ENCODE measurements around the gene ZC3HAV1. TPM values are rescaled to one million over a fixed set of nuclear protein-coding genes. Genes with fewer than 3 reads are reported as not detected.

ZC3HAV1 gene
- total and polyA plus RNA-seq, 9 of the 15 experiments (the other 6 are each of a cell fraction or from before 2014, with no cell fraction given), result 11.9 to 40.5 (median 23.9) TPM

DNA sequence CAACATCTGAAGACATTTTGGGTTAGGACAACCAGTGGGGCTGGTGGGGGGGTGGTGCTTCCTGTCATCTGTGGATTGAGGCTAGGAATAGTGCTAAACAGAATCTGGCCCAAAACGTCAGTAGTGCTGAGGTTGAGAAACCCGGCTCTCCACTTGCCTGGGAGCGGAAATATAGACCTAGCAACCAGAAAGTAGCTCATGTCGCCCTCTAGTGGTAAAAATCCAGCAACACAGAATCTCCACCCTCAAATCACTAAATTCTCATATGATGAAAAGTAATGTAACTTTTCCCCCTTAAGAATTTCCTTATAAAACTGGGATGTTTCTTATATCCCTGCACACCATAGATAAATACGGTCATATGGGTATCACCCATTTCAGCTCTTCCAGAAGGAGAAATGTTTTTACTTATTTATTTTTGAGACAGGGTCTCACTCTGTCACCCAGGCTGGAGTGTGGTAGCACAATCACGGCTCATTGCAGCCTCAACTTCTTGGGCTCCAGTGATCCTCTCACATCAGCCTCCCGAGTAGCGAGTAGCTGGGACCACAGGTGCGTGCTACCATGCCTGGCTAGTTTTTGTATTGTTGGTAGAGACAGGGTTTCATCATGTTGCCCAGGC is 34.4 kb downstream of the ZC3HAV1 start (continued):
- TF ChIP-seq CTCFL (IDR thresholded peaks at IDR 0.05; ENCODE audit: borderline replicate concordance, insufficient read depth, low read depth, low read length, poor library complexity, severe bottlenecking), result peak; percentile 42
- peak; percentile 44; the same call in 1 of the 2 replicates for TF ChIP-seq TOE1 (IDR thresholded peaks at IDR 0.05; ENCODE audit: borderline replicate concordance)
- no peak for TF ChIP-seq TOE1 (CRISPR knock-in tag; IDR thresholded peaks at IDR 0.05; ENCODE audit: borderline replicate concordance, low read depth)
- TF ChIP-seq MTA1 (IDR thresholded peaks at IDR 0.05; ENCODE audit: borderline replicate concordance), result 0 out of 2 replicates have a peak, but pooled peaks have one; percentile 21
- TF ChIP-seq PHF21A (IDR thresholded peaks at IDR 0.05; ENCODE audit: borderline replicate concordance, low read depth), result peak; percentile 94
- peak; percentile 22 to 40; a peak in 1 of 4 replicates for TF ChIP-seq TRIM24 (IDR thresholded peaks at IDR 0.05)
- TF ChIP-seq MNT (conservative IDR thresholded peaks at IDR 0.05), result 0 out of 4 replicates have a peak, but pooled peaks of 1 of the 2 experiments have one; percentile 23
- TF ChIP-seq EP400 (IDR thresholded peaks at IDR 0.05), result peak; percentile 23; the same call in 1 of the 2 replicates
- peak; percentile 43 for TF ChIP-seq ATF7 (IDR thresholded peaks at IDR 0.05)
- no peak for TF ChIP-seq LEF1 (IDR thresholded peaks at IDR 0.05)

All from K562 (cell line).